ENCODE data around the gene CYP26A1.

CYP26A1 gene

GRCh38 chr10:93124580-93125318, 51.1 kb downstream of the CYP26A1 start:
- H3K4me3 ChIP-seq (ENCODE audit: low read depth, low read length), result no peak overlapping the region
- TF ChIP-seq, protein P1, sequence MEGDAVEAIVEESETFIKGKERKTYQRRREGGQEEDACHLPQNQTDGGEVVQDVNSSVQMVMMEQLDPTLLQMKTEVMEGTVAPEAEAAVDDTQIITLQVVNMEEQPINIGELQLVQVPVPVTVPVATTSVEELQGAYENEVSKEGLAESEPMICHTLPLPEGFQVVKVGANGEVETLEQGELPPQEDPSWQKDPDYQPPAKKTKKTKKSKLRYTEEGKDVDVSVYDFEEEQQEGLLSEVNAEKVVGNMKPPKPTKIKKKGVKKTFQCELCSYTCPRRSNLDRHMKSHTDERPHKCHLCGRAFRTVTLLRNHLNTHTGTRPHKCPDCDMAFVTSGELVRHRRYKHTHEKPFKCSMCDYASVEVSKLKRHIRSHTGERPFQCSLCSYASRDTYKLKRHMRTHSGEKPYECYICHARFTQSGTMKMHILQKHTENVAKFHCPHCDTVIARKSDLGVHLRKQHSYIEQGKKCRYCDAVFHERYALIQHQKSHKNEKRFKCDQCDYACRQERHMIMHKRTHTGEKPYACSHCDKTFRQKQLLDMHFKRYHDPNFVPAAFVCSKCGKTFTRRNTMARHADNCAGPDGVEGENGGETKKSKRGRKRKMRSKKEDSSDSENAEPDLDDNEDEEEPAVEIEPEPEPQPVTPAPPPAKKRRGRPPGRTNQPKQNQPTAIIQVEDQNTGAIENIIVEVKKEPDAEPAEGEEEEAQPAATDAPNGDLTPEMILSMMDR (IDR thresholded peaks at IDR 0.05; ENCODE audit: low read depth, low read length), result no peak

DNA sequence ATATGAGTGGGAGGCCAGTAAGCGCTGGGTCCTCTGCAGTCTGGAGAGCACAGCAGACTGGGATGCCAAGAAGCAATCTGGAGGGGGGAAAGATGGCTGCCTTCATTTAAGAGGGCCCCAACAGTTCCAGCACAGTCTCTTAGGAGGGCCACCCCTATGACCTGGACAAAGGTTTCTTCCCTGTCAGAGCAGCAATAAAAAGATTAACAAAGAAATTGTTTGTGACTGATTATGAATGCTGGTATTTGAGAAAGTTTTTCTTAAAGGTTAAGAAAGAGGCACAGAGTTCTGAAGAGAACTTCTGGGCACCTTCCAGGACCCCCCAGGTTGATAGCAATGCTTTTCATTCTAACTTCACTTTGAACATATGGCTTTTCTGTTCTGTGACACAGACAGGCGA, 52.3 kb downstream of the CYP26A1 start:
- no peak overlapping the region for H3K4me3 ChIP-seq (ENCODE audit: low read depth, low read length)
- TF ChIP-seq, protein P1 (IDR thresholded peaks at IDR 0.05; ENCODE audit: low read depth, low read length), result no peak

DNA sequence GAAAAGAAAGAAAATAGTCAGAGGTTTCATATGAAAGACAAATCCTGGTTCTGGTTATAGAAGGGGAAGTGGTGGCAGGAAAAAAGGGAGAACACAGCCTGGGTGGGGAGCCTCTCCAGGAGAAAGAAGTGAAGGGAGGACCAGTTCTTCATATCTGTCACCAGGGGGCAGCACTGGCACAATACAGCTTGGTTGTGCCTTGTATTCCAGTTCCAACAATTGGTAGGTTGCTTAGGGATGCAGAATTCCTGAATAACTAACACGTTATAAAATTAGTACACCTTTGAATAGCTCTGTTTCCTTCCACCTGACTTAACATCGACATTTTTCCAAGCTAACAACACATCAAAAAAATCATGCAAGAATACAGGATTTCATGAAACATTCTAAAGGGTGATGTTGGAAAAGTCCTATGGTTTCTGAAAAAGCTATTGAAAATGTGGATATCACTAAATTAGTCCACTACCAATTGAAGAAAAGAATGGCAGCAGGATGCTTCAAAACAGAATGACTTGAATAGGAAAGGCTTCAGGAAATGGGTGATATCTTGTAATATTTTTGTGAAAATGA, 52.9 kb downstream of the CYP26A1 start:
- H3K4me3 ChIP-seq (ENCODE audit: low read depth, low read length), result no peak overlapping the region
- TF ChIP-seq, protein P1 (IDR thresholded peaks at IDR 0.05; ENCODE audit: low read depth, low read length), result 0 out of 2 replicates have a peak, but pooled peaks have one; percentile 21

All from WI38 (cell line).